ENCODE results near the gene DCDC2C. TPM values are rescaled to one million over a fixed set of nuclear protein-coding genes. Genes with fewer than 3 reads are reported as not detected.

DCDC2C gene
- total RNA-seq, 1 donor from 2014 or later = not detected

- no peak overlapping the region for H3K4me3 ChIP-seq (ENCODE audit: low read depth, low read length)
- TF ChIP-seq CTCF (conservative IDR thresholded peaks at IDR 0.05; ENCODE audit: low read depth, low read length) = no peak
- DNase-seq (ENCODE audit: low read depth) = no peak
These were observed 6.8 kb upstream of the DCDC2C start for GRCh38 chr2:3696545-3696944.

- DNase-seq (ENCODE audit: low read depth) = no peak
- TF ChIP-seq CTCF (conservative IDR thresholded peaks at IDR 0.05; ENCODE audit: low read depth, low read length) = no peak
- H3K4me3 ChIP-seq (ENCODE audit: low read depth, low read length) = no peak overlapping the region
These were observed 2.3 kb upstream of the DCDC2C start for GRCh38 chr2:3701071-3701470.

- no peak for DNase-seq (ENCODE audit: low read depth)
- TF ChIP-seq CTCF (conservative IDR thresholded peaks at IDR 0.05; ENCODE audit: low read depth, low read length) = no peak
- H3K4me3 ChIP-seq (ENCODE audit: low read depth, low read length) = no peak overlapping the region
These were observed 481 bp downstream of the DCDC2C start for GRCh38 chr2:3703757-3704355.

- TF ChIP-seq CTCF (conservative IDR thresholded peaks at IDR 0.05; ENCODE audit: low read depth, low read length) = no peak
- DNase-seq (ENCODE audit: low read depth) = no peak
- no peak overlapping the region for H3K4me3 ChIP-seq (ENCODE audit: low read depth, low read length)
These were observed 1.3 kb downstream of the DCDC2C start for GRCh38 chr2:3704692-3705091.

- H3K4me3 ChIP-seq (ENCODE audit: low read depth, low read length) = no peak overlapping the region
- TF ChIP-seq CTCF (conservative IDR thresholded peaks at IDR 0.05; ENCODE audit: low read depth, low read length) = no peak
- no peak for DNase-seq (ENCODE audit: low read depth)
These were observed 2.4 kb downstream of the DCDC2C start for GRCh38 chr2:3705782-3706181.

GRCh38 chr2:3706892-3707291, 3.5 kb downstream of the DCDC2C start:
- no peak for TF ChIP-seq CTCF (conservative IDR thresholded peaks at IDR 0.05; ENCODE audit: low read depth, low read length)
- no peak for DNase-seq (ENCODE audit: low read depth)
- H3K4me3 ChIP-seq (ENCODE audit: low read depth, low read length) = no peak overlapping the region

- no peak for DNase-seq (ENCODE audit: low read depth)
- no peak for TF ChIP-seq CTCF (conservative IDR thresholded peaks at IDR 0.05; ENCODE audit: low read depth, low read length)
- no peak overlapping the region for H3K4me3 ChIP-seq (ENCODE audit: low read depth, low read length)
These were observed 5.2 kb downstream of the DCDC2C start for GRCh38 chr2:3708576-3708975.

Measured in epithelial cell of proximal tubule (primary cell).